C4-2B (cell line): ENCODE data around the gene ATXN3.

Source experiments
- H3K27ac ChIP-seq: fragments of 450-650 bp; 2 replicates; pipeline ENCODE4 v1.5.1; 2017
- CTCF ChIP-seq: fragments of 450-650 bp; conservative IDR thresholded peaks from 2 replicates; pipeline ENCODE4 v1.5.1; 2017; ENCODE audit warnings: mild to moderate bottlenecking
- ZFX ChIP-seq: fragments of 450-650 bp; IDR thresholded peaks from 2 replicates; pipeline ENCODE4 v1.6.1; 2017

The ATXN3 gene

GRCh38 chr14:92105893-92106142 is 564 bp downstream of the ATXN3 start:
- TF ChIP-seq ZFX = no peak
- no peak for TF ChIP-seq CTCF
- peak overlapping the region; percentile 92 for H3K27ac ChIP-seq

GRCh38 chr14:92105073-92105892 is 1.1 kb downstream of the ATXN3 start:
- no peak for TF ChIP-seq ZFX
- peak overlapping the region; percentile 92 for H3K27ac ChIP-seq

- H3K27ac ChIP-seq = no peak overlapping the region
- TF ChIP-seq ZFX = no peak
- no peak for TF ChIP-seq CTCF
Measured at GRCh38 chr14:92103363-92103989, 2.9 kb downstream of the ATXN3 start.

- TF ChIP-seq CTCF (no peak), ZFX (no peak)
- no peak overlapping the region for H3K27ac ChIP-seq
Measured at GRCh38 chr14:92099802-92100201, 6.6 kb downstream of the ATXN3 start.

DNA sequence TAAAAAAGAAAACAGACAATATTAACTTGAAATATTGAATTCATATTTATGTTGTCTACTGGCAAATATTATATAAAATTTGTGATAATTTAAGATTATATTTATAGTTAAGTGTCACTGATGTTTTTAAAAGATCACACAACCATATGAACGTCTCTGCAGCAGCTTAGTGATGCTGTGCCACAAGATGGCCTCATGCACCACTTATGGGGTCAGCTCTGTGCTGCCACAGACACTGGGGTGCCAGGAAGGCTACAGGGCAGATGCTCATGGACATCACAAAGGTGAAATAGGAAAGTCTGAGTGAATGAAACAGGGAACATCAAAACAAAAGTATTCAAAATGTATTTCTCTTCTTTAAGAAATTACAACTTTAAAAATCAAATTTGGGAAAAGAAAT is 13.1 kb downstream of the ATXN3 start:
- peak; percentile 11; the same call in 1 of the 2 replicates for TF ChIP-seq CTCF
- TF ChIP-seq ZFX = no peak
- no peak overlapping the region for H3K27ac ChIP-seq

GRCh38 chr14:92088494-92088893 is 17.9 kb downstream of the ATXN3 start:
- TF ChIP-seq CTCF (no peak), ZFX (no peak)
- H3K27ac ChIP-seq = peak overlapping the region; percentile 76

GRCh38 chr14:92074555-92074954 is 31.8 kb downstream of the ATXN3 start:
- TF ChIP-seq CTCF (no peak), ZFX (no peak)
- no peak overlapping the region for H3K27ac ChIP-seq
